GM18498 (cell line): ENCODE data around the gene SP5.
"Not testable (repeated sequence)": the region's sequence is repeated elsewhere in the genome, so short reads cannot be mapped to it uniquely, and the experiment has no call there.

Experiments used
- ATAC-seq: cut with Tn5 transposase; IDR thresholded peaks from one replicate; pipeline ENCODE4 v1.9.1; 2021; ENCODE audit warnings: mild to moderate bottlenecking, moderate library complexity; ENCODE audit not compliant: unreplicated experiment

SP5 gene

GRCh38 chr2:170710609-170710979 lies 4.5 kb upstream of the SP5 start:
- no peak for ATAC-seq

DNA sequence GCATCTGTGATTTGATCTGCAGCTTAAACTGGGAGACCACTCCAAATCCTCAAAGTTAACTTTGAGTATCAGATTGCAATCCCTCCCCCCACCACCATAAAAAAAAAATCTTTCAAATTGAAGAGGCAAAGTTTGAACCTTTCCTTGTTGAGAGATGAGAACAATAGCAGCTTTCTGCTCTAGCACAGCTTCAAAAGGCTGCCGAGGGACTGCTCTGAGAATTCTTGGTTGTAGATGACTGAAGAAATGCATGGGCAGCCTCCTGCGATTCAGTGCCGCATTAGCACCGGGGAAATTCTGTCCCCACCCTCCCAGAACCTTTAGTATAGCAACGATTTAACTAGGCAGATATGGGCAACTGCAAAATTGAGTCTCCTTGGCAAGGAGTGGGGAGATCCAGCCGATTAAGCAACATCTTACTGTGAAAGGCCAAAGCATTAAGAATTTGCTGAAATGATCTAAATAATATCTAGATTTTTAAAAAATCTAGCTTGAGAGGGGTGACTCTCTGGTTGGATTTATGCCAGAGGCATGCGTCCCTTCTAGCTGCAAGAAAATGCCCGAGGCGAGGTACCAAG lies 3.9 kb upstream of the SP5 start:
- no peak for ATAC-seq

DNA sequence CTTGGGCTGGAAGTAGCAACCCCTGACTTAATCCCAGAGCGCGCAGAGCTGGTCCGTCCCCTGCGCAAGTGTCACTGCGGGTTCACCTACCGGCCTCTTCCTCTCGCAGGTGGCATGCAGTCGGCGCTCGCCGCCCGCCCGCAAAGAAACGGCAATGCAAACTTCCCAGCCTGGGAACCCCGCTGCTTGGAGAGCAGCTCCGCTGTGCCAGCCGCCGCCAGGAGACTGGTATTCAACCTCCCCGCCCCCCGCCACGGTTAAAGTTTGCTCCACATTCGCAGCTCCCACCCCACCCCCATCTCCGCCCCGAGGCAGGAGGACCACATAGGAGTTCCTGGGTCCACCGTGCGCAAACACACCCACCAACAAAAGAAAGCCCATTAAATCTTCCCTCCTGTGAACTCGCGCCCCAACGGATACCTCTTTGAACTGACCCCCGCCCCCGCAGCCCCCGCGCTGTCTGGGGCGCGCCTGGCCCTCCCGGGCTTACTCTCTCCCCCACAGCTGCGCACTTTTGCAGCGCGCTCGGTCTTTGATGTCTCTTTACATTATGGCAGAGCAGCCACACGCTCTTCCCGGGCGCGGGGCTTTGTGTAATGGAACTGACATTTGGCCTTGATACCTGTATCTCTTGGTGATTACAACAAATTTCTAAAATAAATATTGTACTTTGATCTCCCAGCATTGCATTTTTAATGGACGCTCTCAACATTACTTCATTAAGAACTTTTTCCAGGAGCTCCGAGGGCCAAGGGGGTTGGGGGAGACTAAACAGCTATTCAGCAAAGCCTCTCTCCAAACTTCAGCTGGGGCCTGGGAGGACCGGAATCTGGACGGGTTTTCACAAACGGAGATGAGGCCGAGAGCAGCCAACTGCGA lies 3.1 kb upstream of the SP5 start:
- no peak for ATAC-seq

- ATAC-seq: no peak
Observed at GRCh38 chr2:170712653-170713542, 2.2 kb upstream of the SP5 start.

DNA sequence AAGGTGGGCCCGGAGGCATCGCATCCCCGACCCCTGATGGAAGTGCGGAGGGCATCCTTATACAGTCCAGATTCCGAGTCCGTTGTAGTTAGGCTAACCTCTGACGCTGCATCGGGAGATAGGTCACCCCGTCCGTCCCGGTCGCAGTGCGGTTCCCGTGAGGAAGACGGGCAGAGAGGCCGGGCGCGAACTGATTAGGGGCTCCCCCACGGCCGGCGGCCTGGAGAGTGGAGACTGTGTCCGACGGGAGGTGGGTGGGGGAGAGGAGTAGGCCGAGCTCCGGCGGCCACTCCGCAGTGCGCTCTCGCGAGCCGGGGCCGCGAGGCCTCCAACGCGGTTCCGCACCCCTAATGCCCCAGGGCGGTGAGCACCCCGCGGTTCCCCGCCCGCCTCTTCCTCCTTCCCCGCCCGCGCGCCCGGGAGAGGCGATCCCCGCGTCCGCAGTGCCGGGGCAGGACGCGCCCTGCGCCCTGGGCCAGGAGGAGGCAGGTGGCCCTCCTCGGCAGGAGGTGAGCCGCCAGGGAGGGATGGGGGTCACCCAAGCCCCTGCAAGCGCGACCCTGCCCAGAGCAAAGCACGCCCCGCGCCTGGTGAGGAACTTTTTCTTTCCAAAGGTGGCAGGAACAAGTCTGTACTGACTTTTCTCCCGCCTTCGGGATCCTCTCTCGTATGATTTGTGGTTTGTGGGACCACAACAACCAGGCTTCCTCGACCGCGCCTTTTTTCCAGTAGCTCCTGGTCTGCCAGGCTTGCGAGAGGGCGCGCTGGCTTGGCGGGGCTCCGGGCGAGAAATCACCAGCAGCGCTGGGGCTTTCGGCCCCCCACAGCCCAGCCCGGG lies 1.4 kb upstream of the SP5 start:
- ATAC-seq: no peak

DNA sequence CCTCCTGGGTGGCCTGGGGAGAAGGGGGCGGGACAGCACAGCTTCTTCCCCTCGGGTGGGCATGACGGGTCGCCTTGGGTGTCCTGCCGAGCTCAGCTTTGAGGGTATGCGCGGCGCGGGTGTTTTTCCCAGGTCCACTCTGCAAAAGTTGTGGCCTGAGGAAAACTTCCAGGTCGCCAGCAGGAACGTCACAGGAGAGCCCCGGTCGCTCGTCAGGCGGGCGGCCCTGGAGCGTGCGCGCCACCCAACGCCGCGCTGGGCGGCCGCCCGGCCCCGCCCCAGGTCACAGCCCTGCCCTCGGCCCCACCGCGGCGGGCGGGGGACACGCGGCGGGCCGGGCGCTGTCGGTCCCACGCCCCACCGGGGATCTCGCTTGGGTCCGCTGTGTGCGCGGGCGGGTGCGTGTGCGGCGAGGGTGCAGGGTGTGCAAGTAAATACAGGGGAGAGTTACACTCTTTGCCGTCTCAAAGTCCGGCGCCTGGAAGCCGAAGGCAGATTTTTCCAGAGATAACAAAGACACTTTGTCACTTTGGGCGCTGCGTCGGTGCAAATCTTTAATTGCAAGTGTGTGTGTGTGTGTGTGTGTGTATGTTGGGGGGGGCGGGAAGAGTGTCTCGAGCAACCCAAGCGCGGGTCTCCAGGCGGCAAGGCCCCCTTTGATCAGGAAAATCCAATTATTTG lies 616 bp upstream of the SP5 start:
- ATAC-seq: no peak

- no peak for ATAC-seq
Observed at GRCh38 chr2:170715932-170716777, 1.0 kb downstream of the SP5 start.

DNA sequence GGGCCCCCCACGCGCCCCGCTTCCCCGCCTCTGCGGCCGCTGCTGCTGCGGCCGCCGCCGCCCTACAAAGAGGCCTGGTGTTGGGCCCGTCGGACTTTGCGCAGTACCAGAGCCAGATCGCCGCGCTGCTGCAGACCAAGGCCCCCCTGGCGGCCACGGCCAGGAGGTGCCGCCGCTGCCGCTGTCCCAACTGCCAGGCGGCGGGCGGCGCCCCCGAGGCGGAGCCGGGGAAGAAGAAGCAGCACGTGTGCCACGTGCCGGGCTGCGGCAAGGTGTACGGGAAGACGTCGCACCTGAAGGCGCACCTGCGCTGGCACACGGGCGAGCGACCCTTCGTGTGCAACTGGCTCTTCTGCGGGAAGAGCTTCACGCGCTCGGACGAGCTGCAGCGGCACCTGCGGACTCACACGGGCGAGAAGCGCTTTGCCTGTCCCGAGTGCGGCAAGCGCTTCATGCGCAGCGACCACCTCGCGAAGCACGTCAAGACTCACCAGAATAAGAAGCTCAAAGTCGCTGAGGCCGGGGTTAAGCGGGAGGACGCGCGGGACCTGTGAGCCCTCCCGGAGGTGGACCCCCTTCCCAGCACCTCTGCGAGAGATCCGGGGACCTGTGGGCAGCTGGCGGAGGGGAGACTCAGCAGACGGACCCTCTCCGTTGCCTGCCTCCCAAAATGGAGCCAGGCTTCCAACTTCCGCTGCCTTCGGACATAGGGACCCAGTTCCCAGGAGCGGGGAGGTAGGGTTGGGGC lies 1.9 kb downstream of the SP5 start:
- ATAC-seq: no peak

DNA sequence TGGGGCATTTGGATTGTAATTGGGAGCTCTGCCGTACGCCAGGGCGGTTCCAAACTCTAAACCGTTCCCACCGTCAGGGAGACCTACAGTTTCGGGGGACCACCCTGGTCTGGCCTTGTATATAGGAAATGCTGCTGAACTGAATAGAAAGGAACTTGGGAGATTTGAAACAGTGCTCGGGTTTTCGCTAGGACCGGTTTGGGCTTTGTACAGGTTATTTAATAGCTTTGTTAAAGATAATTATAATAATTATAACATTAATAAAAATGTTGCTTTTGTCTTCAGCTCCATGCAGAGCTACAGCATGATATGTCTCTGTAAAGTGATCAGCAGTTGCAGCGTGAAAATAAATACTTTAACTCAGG lies 2.4 kb downstream of the SP5 start:
- ATAC-seq: no peak

GRCh38 chr2:170717991-170718589 lies 3.0 kb downstream of the SP5 start:
- no peak for ATAC-seq

GRCh38 chr2:170719810-170720209 lies 4.7 kb downstream of the SP5 start:
- ATAC-seq: no peak

- no peak for ATAC-seq
Observed at GRCh38 chr2:170721678-170722077, 6.5 kb downstream of the SP5 start.

GRCh38 chr2:170722301-170722700 lies 7.2 kb downstream of the SP5 start:
- no peak for ATAC-seq

DNA sequence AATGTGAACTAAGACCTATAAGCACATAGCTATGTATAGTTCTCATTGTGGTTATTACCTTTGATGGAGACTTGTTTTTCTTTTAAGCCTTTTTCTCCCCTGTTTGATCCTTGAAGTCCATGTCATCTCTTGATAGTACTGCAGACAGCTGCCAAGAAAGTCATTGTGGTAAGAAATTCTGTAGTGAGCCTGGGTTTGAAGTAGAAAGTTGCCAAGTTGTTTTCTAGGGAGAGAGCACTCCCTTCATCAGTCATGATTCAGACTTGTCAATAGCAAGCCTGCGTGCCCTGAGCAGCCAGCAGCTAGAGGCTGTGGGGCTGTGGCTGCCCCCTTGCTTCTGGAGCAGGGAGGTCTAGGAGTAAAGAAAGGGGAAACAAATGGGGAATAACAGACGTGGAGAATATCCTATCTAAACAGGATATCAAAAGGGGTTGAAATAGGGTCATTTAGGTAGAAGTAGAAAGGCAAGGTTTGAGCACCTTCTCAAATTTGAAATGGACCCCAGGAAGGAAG lies 8.4 kb downstream of the SP5 start:
- ATAC-seq: no peak

- ATAC-seq: no peak
Observed at GRCh38 chr2:170733798-170734600, 18.9 kb downstream of the SP5 start.

DNA sequence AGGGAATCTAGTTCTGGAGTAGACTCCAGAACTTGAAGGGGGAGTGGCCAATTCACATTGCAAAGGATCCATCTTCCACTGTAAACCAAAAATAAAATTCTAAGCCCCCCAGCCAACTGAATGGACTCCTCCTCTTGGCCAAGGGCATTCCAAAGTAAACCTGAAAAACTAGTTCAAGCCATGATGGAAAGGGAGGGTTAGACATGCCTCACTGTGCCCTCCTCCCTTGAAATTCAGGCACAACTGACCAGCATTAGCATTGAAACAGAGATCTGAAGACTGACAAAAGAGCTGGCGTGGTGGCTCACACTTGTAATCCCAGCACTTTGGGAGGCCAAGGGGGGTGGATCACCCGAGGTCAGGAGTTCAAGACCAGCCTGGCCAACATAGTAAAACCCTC lies 19.5 kb downstream of the SP5 start:
- ATAC-seq: not testable (repeated sequence)

DNA sequence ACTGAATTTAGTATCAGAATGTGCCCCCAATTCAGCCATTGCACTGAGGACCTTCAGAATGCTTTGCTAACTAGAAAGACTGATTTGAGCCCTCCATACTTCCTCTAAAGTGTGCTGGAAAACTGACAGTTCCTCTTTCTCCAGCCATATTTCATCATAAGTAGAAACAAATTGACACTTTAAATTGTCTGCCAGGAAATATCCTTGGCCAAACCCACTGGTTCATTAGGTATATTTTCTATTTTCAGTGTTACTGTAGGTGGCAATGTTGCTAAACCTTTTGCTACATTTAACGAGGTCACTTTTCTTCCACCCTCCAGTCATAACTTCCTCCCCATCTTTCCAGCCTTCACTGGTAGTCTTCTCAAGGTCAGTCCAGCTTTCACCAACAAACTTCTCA lies 21.5 kb downstream of the SP5 start:
- no peak for ATAC-seq
